NCI-H128 (cell line): ENCODE measurements around the gene PTPRN2.

Source experiments
- DNase-seq: peaks from one replicate; lab custom pipeline; 2025; ENCODE audit not compliant: unreplicated experiment; lab: John Stamatoyannopoulos, UW

Gene PTPRN2

DNA sequence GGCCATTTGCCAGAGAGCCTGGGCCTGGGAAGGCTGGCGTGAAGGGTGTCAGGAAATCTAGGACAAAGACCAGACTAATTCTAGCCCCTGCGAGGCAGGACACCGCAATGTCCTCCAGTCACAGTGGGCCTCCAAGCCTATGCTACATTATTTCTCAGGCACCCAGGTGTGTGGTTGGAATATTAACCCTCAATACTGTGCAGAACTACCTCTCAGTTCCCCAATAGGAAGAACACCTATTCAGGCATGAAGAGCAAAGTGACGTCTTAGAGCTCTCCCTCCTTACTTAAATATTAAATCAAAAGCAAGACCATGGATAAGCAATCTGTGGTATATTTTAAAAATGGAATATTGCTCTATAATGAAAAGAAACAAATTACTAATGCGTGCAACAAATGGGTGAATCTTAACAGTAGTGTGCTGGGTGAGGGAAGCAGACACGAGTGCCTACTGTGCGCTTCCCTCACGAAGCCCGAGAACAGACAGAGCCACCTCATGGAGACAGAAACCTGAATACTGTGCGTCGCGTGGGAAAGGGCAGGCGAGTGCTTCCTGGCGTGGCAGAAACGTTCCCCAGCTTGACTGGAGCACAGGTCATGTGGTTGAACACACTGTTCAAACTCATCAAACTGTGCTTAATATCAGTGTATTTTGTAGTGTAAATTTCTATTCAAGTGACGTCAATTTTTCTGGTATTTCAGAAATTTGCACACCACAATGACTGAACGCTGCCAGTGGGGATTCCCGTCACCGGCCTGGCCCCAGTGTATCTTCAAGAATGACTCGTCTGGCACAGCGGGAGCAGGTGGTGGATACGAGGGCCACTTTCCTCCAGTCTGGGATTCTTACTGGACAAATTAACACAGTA lies 15.5 kb upstream of the PTPRN2 start:
- no peak for DNase-seq

GRCh38 chr7:158602041-158602440 lies 14.4 kb upstream of the PTPRN2 start:
- no peak for DNase-seq

DNA sequence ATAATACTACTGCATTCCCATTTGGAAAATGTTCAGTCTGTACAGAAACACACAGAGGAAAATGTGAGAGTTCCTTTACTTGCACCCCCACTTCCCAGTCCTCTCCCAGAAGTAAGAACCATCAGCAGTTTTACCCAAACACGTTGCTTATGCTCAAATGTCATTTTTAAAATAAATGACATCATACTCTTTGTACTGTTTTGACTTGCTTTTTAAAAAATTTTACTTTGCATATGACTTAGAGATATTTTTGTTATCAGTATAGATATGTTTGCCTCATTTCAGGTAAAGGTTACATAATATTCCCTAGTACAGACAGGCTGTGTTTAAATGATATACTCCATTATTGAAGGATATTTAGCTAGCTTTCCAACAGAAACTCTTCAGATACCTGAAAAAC lies 13.5 kb upstream of the PTPRN2 start:
- DNase-seq = no peak

GRCh38 chr7:158596745-158597144 lies 9.1 kb upstream of the PTPRN2 start:
- no peak for DNase-seq

DNA sequence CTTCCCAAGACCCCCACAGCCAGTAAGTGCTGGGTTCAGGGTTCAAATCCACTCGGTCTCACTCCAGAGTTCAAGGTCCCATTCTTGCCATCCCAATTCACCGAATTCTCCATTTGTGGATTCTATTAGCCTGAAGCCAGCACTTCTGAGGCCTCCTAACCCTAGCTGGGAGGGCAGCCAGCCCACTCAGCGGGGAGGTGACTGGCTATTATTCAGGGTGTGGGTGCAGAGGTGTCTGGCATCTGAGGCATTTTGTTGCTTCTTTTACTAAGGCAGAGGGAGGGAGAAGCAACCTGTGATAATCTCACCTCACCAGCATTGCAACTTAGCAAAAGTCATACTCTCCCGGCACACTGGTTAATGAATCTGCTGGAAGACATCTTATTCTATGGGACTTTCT lies 8.7 kb upstream of the PTPRN2 start:
- DNase-seq = no peak

- DNase-seq = no peak
These were observed 7.4 kb upstream of the PTPRN2 start for GRCh38 chr7:158595068-158595467.

DNA sequence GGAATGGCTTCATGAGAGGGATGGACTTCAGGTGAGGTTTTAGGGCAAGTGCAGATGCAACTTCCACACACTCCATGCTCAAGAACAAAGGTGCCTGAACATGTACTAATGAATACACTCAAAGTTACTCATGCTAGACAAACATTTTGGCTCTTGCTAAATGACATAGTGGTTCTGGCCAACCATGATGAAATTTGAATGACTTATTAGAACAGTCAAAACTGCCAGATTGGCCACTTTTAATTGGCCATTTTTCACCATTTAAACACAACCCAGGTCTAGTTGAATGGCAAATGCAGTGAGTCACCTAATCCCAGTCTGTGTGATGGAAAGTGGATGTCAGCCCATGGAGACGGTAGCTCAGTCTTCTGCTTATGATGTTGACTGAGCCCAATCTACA lies 4.9 kb upstream of the PTPRN2 start:
- DNase-seq = no peak

- no peak for DNase-seq
These were observed 4.3 kb upstream of the PTPRN2 start for GRCh38 chr7:158591944-158592343.

- DNase-seq = no peak
These were observed 2.5 kb upstream of the PTPRN2 start for GRCh38 chr7:158590181-158590530.

DNA sequence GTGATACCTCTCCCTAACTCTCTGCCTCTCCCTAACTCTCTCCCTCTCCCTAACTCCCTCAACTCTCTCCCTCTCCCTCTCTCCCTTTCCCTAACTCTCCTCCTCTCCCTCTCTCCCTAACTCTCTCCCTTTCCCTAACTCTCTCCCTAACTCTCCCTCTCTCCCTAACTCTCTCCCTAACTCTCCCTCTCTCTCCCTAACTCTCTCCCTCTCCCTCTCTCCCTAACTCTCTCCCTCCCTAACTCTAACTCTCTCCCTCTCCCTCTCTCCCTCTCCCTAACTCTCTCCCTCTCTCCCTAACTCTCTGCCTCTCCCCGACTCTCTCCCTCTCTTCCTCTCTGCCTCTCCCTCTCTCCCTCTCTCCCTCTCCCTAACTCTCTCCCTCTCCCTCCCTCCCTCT lies 2.0 kb upstream of the PTPRN2 start:
- DNase-seq = no peak

DNA sequence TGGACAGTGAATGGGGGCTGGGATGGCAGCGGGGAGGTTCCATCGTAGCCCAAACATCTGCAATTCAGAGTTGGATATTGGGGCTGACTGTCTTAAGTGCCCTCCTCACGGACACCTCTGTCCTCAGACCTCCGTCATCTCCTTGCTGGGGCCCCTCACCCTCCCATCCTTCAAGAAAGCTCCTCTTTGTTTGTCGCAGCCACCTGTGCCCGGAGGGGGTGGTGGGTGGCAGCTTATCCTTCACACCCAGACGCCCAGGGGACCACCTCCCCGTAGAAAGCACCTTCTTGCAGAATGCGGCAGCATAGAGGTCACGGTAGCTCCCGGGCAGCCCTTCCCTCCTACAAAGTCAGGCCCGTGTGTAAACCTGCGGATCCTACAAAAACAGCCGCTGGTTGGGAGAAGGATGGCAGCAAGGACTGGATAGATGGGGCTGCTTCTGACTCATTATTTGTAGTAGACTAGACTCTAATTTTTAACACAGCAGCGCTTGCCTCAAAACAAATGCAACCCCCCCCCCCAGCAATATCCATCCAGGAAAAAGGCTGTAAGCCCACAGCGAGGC lies 1.3 kb upstream of the PTPRN2 start:
- no peak for DNase-seq

DNA sequence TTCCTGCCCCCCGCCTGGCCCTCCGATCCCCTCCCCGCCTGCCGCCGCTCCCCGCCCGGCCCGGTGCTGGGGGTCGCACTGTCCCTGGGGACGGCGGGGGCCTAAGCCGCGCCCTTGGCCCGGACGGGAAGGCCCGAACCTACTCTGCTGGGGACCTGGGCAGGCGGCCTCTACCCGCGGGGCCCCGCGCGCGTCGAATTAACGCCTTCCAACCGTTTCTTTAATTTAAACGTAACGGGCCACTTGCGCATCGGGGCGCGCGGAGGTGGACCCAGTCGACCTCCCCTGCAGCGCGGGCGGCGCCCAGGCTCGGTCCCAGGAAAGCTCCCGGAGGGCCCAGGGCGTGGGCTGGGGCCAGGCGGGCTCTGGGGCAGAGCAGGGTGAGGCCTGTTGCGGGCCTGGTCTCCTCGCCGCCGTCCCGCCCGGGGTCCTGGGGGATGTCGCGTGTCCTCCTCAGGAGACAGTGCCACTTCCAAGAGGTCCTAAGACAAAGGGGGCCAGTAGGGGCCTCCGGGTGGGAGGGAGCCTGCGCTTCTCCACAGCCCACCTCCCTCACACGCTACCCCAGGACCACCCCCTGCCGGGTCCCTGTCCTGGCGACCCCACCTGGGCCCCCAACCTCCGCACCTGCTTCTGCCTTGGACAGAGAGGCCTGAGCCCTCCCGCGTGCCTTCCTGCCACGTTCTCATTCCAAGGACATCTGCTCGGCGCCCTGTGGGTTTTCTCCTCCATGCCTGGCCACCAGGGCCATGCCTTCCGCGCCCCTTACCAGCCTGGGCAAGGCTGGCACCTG lies 658 bp upstream of the PTPRN2 start:
- no peak for DNase-seq

DNA sequence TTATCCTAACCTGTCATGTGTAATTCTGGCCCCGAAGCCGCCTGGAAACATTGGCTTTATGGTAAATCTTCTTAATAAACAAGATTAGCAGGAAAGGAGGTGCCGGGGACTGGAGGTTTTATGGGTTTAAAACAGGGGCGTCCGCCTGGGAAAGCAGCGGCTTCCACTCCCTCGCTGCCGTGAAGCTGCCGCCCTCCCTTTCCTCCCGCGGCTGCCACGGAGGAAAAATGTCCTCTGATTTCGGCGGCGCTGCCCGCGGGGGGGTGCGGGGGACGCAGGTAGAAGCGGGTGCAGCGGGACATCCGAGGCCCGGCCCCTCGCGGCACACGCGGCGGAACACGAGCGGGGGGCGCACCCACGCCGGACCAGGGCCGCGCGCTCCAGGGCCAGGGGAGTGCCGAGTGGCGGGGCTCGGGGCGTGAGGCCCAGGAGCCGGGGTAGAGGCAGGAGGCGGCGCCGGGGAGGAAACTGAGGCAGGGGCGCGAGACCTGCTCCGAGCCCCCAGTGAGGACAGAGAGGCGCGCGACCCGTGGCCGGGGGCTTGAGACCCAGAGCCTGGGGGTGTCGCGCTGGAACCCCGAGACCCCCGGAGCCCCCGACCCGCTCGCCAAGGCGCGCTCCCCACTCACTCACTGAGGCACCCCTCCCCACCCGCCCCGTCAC lies 993 bp downstream of the PTPRN2 start:
- no peak for DNase-seq

DNA sequence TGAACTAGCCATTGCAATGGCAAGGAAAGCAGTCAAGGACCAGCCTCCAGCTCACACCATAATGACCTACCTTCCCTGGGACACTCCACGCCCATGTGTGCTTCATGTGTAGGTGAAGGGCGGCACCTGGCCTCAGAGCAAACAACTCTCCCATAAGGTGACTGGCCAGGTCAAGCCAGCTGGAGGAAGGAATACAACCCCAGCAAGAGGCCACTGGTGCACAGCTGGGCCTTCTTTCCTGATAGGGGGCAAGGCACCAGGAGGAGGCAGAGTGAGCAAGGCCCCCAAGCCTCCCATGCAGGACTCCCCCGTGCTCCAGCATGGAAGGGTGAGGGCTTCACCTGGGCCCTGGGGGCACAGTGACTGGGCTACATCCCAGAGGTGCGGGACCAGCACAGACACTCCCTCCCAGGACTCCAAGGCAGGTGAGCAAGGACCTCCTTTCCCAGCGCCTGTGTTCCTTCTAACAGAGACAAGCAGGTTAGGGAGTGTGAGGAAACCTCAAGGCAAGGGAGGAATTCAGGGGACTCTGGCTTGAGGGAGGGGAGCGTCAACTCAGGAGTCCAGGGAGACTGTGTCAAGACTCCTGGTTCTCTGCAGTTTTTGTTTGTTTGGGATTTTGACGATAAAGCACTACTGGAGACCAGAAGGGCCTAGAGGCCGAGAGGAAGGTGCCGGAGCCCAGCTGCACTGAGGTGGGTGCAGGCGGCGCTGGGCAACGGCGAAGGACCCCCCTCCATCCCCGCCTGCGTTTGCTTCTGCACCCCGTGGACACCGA lies 1.7 kb downstream of the PTPRN2 start:
- DNase-seq = no peak

GRCh38 chr7:158584407-158584806 lies 3.2 kb downstream of the PTPRN2 start:
- DNase-seq = no peak

DNA sequence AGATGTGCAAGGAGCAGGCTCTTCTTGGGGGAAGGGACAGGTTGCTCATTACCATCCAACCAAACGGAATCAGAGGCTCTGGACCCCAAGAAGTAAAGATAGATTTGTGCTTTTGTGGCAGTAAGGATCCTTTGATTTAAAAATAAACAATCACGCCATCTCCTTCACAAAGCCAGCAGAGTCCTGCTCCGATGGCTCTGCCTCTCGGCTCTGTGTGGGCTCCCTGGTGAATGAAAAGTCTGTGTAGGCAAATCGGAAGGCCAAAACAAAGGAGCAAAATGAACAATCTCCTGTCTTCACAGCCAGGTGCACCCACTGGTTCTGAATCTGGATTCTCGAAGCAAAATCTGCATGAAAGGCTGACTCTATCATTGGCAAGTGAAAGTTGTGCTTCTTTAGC lies 3.8 kb downstream of the PTPRN2 start:
- DNase-seq = no peak

GRCh38 chr7:158583143-158583542 lies 4.5 kb downstream of the PTPRN2 start:
- no peak for DNase-seq

GRCh38 chr7:158582089-158582456 lies 5.5 kb downstream of the PTPRN2 start:
- DNase-seq = no peak

- DNase-seq = no peak
These were observed 6.1 kb downstream of the PTPRN2 start for GRCh38 chr7:158581440-158582088.
